ENCODE results near the gene CPSF4. TPM values are rescaled to one million over a fixed set of nuclear protein-coding genes. Genes with fewer than 3 reads are reported as not detected.

Gene CPSF4
- total RNA-seq, 2 experiments from 2014 or later: 84.4 to 88.6 TPM

GRCh38 chr7:99403764-99404163, 35.0 kb upstream of the CPSF4 start:
- Histone ChIP-seq H3K9me3 (ENCODE audit: low read length) (no peaks in the 10 kb centered on the region), H4K20me1 (ENCODE audit: insufficient read depth, low read length) (peaks cover 10% of the 10 kb centered on the region; the same call in 1 of the 2 replicates), H3K27ac (ENCODE audit: low read depth, low read length, poor library complexity, severe bottlenecking) (no peak overlapping the region), H3K4me1 (ENCODE audit: insufficient read depth, low read length, poor library complexity, severe bottlenecking) (peaks cover 20% of the 10 kb centered on the region), H3K36me3 (ENCODE audit: insufficient read depth, low read length) (peaks cover 68% of the 10 kb centered on the region), H3K4me2 (ENCODE audit: low read length) (no peak overlapping the region), H3K9me2 (ENCODE audit: insufficient read depth, low read length) (no peaks in the 10 kb centered on the region), H3K4me3 (ENCODE audit: low read depth, low read length, poor library complexity, severe bottlenecking) (no peak overlapping the region), H3K79me2 (ENCODE audit: insufficient read depth, low read depth, low read length) (peaks cover 39% of the 10 kb centered on the region), H2AFZ (ENCODE audit: low read length) (no peak overlapping the region)
- POLR2A ChIA-PET: no interaction called here
- DNase-seq (ENCODE audit: low spot score): no peak
- no peak for TF ChIP-seq EZH2phosphoT487 (IDR thresholded peaks at IDR 0.05; ENCODE audit: borderline replicate concordance, low read depth, low read length)
- no peak for TF ChIP-seq CTCF (conservative IDR thresholded peaks at IDR 0.05; ENCODE audit: low read length)
- no TSS peak for BruUV-seq (replicated peaks)
- intact Hi-C loops (cut with micrococcal nuclease; ENCODE audit: unreplicated experiment): no loop called here
- CTCF ChIA-PET (ENCODE audit: unreplicated experiment): interaction anchor here (0.6 kb wide), 1 partner anchor 43 kb away, joined by 4 read pairs; no protein-coding TSS in a partner anchor

- intact Hi-C loops (cut with micrococcal nuclease; ENCODE audit: unreplicated experiment): no loop called here
- ChIA-PET CTCF (ENCODE audit: unreplicated experiment) (no interaction called here), POLR2A (interaction anchor here (1.3 kb wide), 1 partner anchor 11 kb away, joined by 3 read pairs; no protein-coding TSS in a partner anchor)
- no peak overlapping the region for H3K4me3 ChIP-seq (ENCODE audit: low read depth, low read length, poor library complexity, severe bottlenecking)
- H3K9me2 ChIP-seq (ENCODE audit: insufficient read depth, low read length): no peaks in the 10 kb centered on the region
- peaks cover 10% of the 10 kb centered on the region; the same call in 1 of the 2 replicates for H4K20me1 ChIP-seq (ENCODE audit: insufficient read depth, low read length)
- no TSS peak for BruUV-seq (replicated peaks)
- no peak overlapping the region for H2AFZ ChIP-seq (ENCODE audit: low read length)
- peaks cover 20% of the 10 kb centered on the region for H3K4me1 ChIP-seq (ENCODE audit: insufficient read depth, low read length, poor library complexity, severe bottlenecking)
- no peak overlapping the region for H3K4me2 ChIP-seq (ENCODE audit: low read length)
- peaks cover 46% of the 10 kb centered on the region for H3K79me2 ChIP-seq (ENCODE audit: insufficient read depth, low read depth, low read length)
- no peaks in the 10 kb centered on the region for H3K9me3 ChIP-seq (ENCODE audit: low read length)
- TF ChIP-seq CTCF (conservative IDR thresholded peaks at IDR 0.05; ENCODE audit: low read length): no peak
- no peak for TF ChIP-seq EZH2phosphoT487 (IDR thresholded peaks at IDR 0.05; ENCODE audit: borderline replicate concordance, low read depth, low read length)
- no peak overlapping the region for H3K27ac ChIP-seq (ENCODE audit: low read depth, low read length, poor library complexity, severe bottlenecking)
- peaks cover 61% of the 10 kb centered on the region for H3K36me3 ChIP-seq (ENCODE audit: insufficient read depth, low read length)
- no peak for DNase-seq (ENCODE audit: low spot score)
Measured at GRCh38 chr7:99404235-99404976, 34.3 kb upstream of the CPSF4 start.

- H3K9me3 ChIP-seq (ENCODE audit: low read length): no peaks in the 10 kb centered on the region
- TF ChIP-seq CTCF (conservative IDR thresholded peaks at IDR 0.05; ENCODE audit: low read length): no peak
- no peak for TF ChIP-seq EZH2phosphoT487 (IDR thresholded peaks at IDR 0.05; ENCODE audit: borderline replicate concordance, low read depth, low read length)
- no peak overlapping the region for H3K27ac ChIP-seq (ENCODE audit: low read depth, low read length, poor library complexity, severe bottlenecking)
- no peak for DNase-seq (ENCODE audit: low spot score)
- H3K4me1 ChIP-seq (ENCODE audit: insufficient read depth, low read length, poor library complexity, severe bottlenecking): peaks cover 20% of the 10 kb centered on the region
- H3K9me2 ChIP-seq (ENCODE audit: insufficient read depth, low read length): no peaks in the 10 kb centered on the region
- H3K4me2 ChIP-seq (ENCODE audit: low read length): no peak overlapping the region
- ChIA-PET CTCF (ENCODE audit: unreplicated experiment) (no interaction called here), POLR2A (interaction anchor here (1.3 kb wide), 1 partner anchor 11 kb away, joined by 3 read pairs; no protein-coding TSS in a partner anchor)
- BruUV-seq (replicated peaks): no TSS peak
- no peak overlapping the region for H2AFZ ChIP-seq (ENCODE audit: low read length)
- peaks cover 56% of the 10 kb centered on the region for H3K36me3 ChIP-seq (ENCODE audit: insufficient read depth, low read length)
- H3K4me3 ChIP-seq (ENCODE audit: low read depth, low read length, poor library complexity, severe bottlenecking): no peak overlapping the region
- H3K79me2 ChIP-seq (ENCODE audit: insufficient read depth, low read depth, low read length): peaks cover 51% of the 10 kb centered on the region
- intact Hi-C loops (cut with micrococcal nuclease; ENCODE audit: unreplicated experiment): loop anchor here (5.0 kb wide), 1 partner anchor 33 kb away; the partner anchor contains the start of gene ARPC1B
- peaks cover 13% of the 10 kb centered on the region for H4K20me1 ChIP-seq (ENCODE audit: insufficient read depth, low read length)
Measured at GRCh38 chr7:99404977-99405320, 33.8 kb upstream of the CPSF4 start.
